Measurements from ENCODE around the gene PEX11G.

PEX11G gene

GRCh38 chr19:7488736-7489353 lies at the start of gene PEX11G:
PEX11G (minus strand) TSS chr19:7489035; CDS start chr19:7489010, 25 bp downstream.
- DNase-seq: peak; percentile 98

DNA sequence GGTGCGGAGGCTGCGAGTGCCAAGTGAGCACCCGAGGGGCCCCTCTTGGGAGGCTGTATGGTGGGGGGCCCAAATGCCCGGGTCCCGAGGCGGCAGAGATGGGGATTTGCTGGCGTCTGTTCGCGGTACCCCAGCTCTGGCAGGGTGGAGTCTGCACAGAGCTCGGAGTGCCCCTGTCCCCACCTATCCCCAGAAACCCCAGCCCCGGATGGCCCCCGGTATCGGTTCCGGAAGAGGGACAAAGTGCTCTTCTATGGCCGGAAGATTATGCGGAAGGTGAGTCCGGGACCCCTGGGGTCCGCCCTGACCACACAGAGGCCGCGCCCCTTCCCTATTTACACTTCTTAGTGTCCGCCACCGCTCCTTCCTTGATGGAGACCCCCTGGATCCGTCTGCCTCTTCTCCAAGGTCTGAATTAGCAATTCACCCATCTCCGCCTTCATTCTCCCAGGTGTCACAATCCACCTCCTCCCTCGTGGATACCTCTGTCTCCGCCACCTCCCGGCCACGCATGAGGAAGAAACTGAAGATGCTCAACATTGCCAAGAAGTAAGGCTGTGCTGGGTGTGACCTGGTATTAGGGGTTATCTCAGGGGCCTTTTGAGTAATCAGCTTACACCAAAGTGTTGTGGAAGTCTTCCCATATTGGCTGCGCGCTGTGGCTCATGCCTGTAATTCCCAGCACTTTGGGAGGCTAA lies 47.3 kb upstream of the PEX11G start:
- no peak for DNase-seq

DNA sequence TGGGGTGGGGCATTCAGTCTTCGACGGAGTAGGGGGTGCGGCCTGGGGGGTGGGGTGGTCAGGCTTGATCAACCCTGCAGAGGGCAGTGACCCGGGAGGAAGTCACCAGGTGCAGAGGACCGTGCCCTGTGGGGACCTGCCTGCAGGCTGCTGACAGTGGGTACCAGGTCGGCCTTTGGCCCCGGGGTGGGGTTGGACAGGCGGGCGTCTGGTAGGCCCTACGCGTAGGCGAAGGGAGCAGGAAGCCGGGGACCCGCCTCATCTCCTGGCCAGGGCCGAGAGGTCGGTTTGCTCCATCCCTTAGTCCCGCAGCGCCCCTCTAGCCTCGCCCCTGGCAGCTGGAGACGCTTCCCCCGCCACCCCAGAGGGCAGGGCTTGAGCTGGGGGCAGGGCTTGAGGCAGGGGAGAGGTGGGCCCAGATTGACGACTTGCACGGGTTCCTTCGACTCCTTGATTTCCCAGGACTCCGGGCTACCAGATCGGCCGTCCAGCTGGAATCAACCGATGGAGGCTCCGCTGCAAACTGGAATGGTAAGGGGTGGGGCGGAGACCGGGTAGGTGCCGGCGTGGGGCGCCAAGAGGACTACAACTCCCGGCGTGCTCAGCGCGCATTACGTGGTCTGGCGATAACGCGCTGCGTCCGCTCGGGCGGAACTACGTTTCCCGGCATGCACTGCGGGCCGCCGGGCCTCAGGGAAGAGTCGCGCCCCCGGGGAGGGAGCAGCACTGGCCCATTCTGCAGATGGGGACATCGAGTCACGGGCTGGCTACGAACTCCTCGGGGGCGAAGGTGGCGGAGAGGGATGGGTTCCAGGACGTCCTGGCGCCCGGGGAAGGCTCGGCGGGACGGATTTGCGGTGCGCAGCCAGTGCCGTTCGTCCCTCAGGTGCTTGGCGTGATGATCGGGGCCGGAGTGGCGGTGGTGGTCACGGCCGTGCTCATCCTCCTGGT lies 46.5 kb upstream of the PEX11G start, which contains the start of gene PNPLA6:
PNPLA6 (plus strand) TSS at position 671 of the 951 bp plus-strand sequence; CDS start at position 743, 72 bp downstream.
- peak; percentile 98 for DNase-seq

GRCh38 chr19:7534531-7535046 lies 45.8 kb upstream of the PEX11G start:
- no peak for DNase-seq

DNA sequence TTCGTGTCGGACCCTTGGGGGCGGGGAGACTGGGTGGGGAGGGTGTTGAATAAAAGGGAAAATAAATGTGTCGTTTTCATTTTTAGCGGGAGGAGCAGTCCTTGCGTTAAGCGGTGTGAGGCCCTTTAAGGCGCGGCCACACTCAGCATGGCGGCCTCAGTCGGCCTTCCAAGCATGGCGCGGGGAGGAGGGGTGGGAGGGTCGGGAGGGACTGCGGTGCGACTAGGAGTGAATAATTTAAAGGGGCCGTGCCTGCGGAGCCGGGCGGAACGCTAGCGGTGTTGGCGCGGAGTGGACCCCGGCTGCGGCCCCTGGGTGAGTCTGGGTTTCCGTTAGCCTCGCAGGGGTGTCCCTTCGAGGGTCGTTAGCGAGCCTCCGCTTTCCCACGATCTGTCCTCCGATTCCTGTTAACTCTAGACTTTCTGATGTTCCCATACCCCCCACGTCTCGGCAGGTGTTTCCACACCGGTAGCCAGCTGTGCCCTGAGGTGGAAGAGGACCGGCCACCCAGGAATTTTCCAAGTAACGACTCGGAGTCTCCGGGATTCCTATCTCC lies 45.2 kb upstream of the PEX11G start:
- peak; percentile 89 for DNase-seq

GRCh38 chr19:7533281-7533885 lies 44.5 kb upstream of the PEX11G start:
- DNase-seq: no peak

DNA sequence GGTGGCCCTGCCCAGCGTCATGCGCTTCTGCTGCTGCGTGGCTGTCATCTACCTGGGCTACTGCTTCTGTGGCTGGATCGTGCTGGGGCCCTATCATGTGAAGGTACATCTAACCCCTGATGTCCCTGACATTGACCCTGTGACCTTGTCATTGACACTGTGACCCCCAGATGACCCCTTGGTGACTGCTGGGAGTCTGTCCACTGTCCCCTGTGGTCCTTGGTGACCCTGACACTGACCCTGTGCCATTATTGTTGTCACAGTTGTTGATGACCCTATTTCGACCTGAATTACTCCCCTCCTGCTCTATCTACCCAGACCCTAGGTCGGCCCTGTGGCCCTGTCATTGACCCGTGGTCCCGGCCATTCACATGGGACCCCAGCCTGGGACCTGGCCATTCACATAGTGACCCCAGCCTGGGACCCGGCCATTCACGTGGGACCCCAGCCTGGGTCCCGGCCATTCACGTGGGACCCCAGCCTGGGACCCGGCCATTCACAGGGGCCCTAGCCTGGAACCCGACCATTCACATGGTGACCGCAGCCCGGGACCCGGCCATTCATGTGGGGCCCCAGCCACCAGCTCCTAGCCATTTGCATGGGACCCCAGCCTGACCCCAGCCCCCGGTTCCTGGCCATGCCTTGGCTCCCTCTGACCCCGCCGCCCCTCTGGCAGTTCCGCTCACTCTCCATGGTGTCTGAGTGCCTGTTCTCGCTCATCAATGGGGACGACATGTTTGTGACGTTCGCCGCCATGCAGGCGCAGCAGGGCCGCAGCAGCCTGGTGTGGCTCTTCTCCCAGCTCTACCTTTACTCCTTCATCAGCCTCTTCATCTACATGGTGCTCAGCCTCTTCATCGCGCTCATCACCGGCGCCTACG lies 41.0 kb upstream of the PEX11G start:
- no peak for DNase-seq

DNA sequence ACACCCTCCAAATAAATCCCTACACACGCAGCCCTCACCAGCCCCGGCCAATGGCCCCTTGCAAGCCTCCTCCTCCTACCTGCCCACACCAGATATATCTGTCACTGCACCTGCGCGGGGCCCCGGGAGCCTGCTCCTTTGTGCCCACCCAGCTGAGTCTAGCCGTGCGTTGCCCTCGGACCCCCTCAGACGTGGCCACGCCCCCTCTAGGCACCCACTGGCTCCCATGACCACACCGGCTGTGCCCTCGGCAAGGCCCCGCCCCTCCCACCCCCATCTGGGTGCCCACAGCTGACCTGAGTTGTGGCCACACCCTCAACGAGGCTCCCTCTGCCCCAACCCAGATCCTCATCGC lies 40.4 kb upstream of the PEX11G start:
- DNase-seq: no peak

DNA sequence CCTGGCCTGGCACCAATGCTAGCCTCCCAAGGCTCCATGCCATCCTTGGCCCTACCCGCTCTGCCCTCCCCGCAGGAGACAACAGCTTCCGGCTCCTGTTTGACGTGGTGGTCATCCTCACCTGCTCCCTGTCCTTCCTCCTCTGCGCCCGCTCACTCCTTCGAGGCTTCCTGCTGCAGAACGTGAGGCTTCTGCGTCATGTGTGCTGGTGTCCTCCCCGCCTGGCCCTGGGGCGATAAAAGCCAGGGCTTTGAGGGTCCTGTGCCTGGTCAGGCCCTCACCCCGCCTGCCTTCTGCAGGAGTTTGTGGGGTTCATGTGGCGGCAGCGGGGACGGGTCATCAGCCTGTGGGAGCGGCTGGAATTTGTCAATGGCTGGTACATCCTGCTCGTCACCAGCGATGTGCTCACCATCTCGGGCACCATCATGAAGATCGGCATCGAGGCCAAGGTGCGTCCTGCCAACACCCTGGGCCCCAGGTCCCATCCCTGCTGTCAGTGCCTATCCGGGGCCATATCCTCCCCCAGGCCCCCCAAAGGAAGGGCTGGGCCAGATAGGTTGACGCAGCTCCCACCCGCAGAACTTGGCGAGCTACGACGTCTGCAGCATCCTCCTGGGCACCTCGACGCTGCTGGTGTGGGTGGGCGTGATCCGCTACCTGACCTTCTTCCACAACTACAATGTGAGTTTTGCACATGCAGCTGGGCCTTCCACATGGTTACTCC lies 39.8 kb upstream of the PEX11G start:
- no peak for DNase-seq

- DNase-seq: no peak
These were observed 39.3 kb upstream of the PEX11G start for GRCh38 chr19:7528192-7528519.

DNA sequence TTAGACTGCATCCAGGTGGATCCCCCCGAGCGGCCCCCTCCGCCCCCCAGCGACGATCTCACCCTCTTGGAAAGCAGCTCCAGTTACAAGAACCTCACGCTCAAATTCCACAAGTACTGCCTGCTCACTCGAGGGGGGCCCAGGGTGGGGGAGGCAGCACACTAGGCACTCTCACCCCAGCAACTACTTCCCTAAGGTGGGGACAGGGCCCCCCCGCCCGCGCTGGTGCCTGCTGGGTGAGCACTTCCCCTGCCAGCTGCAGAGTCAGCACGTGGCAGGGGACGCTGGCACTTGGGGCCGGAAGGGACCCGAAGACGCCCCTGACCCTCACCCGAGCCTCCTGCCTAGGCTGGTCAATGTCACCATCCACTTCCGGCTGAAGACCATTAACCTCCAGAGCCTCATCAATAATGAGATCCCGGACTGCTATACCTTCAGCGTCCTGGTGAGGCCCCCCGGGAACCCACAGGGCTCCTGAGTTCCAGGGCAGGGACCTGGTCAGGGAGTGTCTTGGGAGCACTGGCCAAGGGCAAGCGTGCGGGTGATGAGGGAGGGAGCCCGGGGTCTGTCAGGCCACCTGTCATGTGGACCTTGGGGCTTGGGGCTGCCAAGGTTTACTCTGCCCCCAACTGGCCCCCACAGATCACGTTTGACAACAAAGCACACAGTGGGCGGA lies 38.8 kb upstream of the PEX11G start:
- no peak for DNase-seq

GRCh38 chr19:7526059-7526929 lies 37.5 kb upstream of the PEX11G start:
- DNase-seq: no peak

GRCh38 chr19:7524992-7525739 lies 36.3 kb upstream of the PEX11G start:
- no peak for DNase-seq

GRCh38 chr19:7524523-7524922 lies 35.7 kb upstream of the PEX11G start:
- DNase-seq: no peak

DNA sequence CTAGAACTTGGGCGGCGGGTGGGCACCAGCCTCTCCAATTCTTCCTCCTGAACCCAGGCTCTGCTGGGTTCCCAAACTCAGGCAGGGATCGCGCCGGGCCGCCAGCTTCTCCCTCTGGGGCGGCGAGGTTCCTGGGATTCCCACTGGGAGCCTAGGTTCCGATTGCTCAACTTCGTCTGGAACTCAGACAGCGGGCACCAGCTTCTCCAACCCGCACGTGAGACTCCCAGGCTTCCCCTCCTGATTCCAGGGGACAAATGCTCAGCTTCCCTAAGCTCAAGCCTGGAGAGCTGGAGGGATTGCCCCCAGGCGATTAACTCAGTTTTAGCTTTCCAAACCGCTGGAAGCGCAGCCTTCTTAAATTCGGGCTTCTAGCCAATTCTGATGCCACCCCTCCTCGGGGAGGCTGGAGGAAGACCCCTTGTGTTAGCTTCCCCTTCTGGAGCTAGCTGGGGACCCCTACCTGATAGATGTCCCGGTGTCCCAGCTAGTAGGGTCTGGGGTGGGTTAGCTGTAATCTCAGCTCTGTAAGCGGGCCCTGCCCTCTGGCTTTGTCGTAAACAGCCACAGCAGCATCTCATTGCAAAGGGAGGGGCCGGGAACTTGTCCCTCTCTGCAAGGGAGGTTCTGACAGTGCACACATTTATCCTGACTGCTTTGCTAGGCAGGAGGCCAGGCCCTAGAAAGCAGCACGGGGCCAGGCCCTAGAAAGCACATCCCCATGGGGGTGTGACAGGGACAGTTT lies 34.3 kb upstream of the PEX11G start:
- DNase-seq: no peak

- peak; percentile 99 for DNase-seq
These were observed 33.5 kb upstream of the PEX11G start, which contains the start of gene MCOLN1 for GRCh38 chr19:7522072-7522922. MCOLN1 (plus strand) TSS chr19:7522624; CDS start chr19:7522751, 127 bp downstream.

All from activated CD8-positive, alpha-beta memory T cell treated with anti-CD3 and anti-CD28 coated beads for 24 hours (primary cell).